Measurements from ENCODE around the gene MAGI1. TPM values are rescaled to one million over a fixed set of nuclear protein-coding genes. Genes with fewer than 3 reads are reported as not detected.

The MAGI1 gene
- polyA plus RNA-seq, 1 donor: 14.9 TPM

DNA sequence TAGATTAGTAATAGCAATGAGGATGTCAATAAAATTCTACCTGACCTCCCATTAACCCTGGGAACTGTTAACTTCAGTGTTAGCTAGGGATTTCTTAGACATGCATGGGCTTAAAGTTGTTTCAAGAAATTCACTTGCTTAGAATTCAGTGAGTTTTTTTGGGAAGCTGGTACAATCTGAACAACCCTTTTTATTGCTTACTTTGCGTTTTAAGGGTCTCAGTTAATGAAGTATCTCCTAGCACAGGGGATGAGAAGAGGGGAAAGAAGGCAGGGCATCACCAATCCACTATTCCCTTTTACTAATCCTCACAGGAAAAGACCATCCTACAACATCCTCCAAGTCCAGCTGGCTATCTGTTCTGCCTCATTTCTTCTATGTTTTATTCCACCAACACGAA, 334.9 kb downstream of the MAGI1 start:
- DNase-seq: no peak

DNA sequence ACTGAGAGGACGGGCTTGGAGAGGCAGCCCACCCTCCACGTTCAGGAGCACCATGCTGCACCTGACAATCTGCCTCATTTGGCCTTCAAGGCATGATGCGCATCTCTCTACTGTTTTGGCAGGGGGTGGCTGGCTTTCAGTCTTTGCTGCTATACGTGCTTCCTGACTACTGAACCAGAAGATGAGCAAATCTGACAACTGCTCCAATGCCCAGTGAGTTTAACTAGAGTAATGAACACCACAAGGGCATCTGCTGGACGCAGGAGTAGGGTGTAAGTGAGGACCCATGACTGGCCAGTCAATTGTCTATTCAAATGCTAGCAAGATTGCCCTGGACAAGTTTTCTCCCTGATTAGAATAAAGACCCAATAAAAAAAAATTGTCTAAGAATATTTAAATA, 335.7 kb downstream of the MAGI1 start:
- DNase-seq: no peak

DNA sequence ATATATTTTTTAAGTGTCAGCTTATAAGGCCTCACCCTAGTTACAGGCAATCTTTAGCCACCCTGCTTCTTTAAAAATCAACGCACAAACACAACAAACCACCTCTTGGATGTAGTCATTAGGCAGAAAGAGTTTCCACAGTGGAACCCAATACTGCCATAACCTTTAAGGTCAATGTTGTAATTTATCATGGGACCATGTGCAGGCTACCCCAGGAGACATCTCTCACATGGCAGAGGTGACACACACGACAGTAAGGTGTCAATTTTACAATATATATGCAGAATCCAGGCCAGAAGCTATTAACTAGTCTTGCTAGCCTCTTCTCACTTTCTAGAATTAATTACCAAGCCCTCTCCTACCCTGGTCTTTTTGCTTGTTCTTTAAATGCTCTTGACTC, 336.5 kb downstream of the MAGI1 start:
- no peak for DNase-seq

DNA sequence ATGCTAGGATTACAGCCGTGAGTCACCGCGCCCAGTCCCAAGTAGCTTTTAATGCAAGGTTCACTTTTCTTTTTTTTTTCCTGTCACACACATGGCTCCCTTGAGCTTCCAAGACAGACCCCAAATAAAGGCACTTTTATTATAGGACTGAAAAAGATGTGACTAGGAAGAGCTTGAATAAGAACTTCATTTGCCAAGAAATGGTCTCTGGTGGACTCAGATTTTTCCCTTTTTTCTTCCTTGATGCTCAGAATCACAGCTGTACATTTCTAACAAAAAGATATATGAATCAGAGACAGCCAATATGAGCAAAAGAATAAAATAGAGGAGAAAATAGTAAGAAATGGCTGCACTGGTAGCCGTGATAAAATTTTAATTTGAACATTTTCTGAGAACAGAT, 337.2 kb downstream of the MAGI1 start:
- DNase-seq: peak; percentile 19

DNA sequence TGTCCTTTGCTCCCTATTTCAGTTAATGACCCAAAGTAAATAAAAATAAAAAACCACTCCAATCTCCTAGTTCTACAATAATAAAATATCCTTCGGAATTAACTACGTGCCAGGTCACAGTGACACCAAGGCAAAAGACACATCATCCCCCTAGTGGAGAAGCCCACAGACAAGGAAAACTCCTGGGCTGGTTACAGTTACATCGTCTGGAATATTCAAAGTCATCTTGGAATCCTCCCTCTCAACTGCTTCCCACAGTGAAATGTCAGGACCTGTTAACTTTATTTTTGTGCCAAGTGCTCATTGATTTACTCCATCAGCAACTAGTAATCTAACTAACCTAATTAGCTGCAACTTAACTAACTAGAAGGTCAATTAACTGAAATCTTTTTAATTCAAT, 349.3 kb downstream of the MAGI1 start:
- DNase-seq: no peak

DNA sequence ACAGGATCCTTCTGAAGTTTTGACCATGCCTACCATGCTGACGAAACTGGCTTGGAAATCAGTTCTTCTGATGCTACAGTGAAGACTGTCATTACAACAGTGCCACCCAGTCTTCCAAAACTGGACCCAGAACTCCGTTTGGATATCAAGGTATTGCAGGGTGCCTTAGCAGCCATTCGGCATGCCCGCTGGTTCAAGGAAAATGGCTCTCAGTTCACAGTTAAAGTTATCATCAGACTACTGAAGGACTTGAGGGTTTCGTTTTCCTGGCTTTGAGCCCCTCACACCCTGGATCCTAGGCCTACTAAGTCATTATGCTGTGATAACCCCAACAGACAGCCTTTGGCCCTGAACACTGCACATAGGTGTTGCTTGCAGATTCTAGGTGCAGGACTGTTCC, 351.0 kb downstream of the MAGI1 start:
- no peak for DNase-seq

DNA sequence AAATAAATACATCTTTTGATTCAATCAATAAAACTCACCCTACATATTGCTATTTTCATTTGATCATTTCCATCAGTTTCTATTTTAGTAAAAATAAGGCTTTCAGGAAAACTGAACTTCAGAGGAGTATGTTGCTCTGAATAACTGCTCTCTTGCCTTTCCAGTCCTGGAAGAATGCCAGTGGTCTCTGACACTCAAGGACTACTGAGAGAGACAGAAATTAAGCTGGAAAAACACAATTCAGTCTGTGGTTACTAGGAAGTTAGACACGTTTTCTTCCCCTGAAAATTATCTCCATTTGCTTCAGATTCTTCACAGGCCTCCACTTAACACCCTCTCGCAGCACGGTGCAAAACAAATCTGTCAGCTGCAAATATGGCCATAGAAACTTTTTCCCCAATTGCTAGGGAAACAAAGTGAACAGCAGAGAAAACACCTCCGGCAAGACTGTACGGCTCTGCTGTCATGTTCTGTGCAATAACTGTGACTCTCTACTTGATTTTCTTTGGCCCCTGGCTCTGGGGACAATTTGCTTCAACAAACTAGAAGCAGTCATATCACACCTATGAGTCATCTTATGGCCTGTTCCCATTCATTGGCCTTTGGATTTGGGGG, 353.0 kb downstream of the MAGI1 start:
- peak; percentile 35 for DNase-seq

DNA sequence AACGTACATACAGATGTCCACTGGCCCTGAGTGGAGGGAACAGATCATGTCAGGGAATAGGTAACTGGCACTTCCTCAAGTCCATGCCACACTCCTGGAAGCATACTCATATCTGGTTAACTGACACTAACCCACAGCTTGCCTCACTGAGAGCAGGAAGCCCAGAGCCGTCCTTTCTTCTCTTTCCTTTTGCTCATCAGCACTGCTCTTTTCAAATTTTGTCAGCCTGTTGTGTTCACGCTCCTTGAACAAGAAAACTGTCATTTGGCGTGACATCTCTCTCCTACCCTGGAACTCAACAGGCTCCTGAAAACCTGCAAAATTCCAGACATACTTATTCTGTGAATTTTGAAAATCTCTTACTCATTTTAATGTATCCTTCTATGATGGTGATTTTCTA, 360.2 kb downstream of the MAGI1 start:
- no peak for DNase-seq

DNA sequence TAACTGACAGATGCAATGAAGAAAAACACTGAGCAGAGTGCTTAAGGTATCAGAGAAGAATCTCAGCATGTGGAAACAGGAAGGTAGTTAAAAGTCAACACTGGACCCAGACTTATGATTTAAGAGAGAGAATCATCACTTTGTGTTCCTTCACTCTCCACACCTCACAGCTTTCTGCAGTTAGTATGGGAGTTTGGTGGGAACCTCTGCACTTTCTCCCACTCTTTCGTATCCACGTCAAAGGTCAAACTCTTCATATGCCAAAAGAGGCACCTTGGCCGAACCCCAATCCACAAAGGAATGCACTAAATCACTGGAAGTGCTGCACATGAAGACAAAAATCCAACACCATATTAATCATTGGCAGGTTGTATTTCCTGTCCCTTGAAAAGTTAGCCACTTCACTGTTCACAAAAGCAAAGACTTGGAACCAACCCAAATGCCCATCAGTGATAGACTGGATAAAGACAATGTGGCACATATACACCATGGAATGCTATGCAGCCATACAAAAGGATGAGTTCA, 361.2 kb downstream of the MAGI1 start:
- no peak for DNase-seq

DNA sequence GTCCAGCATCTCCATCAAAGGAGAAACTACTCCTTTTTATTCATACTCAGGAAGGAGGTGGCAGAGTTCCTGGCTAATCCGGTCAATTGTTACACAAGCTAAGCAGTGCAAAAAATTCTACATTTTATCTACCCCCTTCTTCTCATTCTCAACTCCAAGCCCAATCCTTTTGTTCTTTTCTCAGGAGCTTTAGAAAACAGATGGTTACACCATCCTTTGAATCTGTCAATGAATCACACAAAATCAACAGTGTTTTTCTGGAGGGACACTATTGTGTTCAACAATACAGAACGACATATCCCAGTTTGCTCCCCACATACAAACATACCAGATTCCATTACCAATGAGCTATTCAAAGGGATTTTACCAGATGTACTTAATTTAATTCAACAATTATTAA, 362.1 kb downstream of the MAGI1 start:
- no peak for DNase-seq

DNA sequence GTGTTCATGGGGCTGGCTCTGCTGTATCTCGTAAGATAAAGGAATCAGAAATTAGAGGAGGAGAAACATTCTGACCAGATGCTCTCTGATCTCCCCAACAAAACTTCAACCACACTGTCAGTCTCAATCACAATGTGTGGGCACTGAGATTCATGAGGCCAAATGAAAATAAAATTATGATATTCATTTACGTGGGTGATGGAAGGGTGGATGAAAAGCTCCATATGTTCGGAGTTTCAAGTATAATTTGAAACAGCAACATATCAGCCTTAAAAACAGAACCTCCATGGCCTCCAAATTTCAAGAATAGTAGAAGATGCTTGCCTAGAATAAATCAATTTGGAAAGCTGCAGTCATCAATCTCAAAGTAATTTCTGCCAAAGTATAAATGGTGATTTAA, 363.7 kb downstream of the MAGI1 start:
- no peak for DNase-seq

DNA sequence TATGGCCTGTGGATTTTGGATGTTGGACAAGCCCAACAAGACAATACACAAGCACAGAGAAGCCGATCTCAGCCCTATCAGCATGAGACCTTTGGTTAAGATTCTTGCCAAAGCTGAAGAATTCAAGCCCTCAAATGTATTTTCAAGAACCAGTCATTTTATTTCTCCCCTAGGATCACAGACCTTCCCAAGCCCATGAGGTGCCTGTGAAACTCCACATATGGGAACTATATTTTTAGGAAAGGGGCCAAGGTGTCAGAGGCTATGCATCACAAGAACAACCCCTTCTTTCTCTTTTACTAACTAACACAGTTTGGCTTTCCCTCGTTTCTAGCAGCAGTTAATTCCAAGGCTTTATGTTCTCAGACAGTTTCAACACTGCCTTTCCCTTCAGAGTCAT, 364.5 kb downstream of the MAGI1 start:
- no peak for DNase-seq

DNA sequence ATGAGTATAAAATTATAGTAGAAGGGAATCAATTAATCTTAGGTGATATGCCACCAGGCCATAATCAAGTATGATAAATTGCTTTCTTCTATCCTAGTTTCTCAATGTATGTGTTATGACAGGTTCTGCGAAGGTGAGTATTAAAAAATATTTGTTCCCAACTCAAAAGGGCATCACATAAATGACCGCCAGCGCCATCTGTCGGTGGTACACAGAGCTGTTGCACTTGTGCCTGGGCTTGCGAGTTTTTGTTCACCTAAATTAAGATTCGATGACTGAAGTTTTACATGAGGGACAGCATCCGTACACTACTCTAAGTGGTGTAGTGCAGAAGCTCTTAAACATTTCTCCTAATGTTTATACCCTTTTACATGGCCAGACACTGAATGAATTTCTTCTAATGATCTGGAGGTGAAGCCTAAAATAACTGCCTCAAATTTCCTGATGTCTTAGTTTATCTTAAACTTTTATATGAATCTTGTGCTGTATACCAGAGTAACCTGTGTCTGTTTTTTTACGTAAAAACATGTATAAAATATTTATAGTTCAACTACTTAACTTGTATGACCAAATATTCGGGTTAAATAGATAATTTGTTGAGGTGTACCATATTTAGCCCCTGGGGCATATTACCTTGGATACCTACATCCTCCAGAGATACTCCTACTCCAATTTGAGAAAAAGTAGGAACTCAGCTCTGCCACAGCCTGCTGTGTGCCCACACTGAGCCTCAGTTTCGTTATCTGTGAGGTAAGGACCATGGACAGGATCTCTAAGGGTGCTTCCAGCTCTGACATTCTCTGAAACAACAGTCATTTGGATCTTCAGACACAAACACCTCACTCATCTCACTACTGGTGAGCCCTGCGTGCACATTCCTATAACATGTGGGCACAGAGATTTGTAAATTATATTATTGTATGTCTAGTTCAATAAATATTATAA, 365.6 kb downstream of the MAGI1 start:
- no peak for DNase-seq

DNA sequence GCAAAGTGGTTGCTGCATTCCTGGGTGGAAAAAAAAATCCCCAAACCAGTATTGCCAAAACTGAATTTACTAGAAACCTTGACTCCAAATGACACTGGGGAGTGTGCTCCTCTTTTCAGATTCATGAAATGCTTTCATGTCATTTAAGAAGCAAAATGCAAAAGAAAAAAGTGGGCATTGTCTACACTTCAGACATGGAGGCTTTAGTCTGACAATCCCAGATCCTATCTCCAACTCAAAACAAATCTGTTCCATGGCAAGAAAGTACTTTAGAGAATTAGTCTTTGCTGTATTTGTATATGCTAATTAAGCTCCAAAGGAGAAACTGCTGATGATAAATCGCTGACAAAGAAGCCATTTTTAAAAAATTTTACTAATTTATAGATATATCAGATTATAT, 366.7 kb downstream of the MAGI1 start:
- no peak for DNase-seq

DNA sequence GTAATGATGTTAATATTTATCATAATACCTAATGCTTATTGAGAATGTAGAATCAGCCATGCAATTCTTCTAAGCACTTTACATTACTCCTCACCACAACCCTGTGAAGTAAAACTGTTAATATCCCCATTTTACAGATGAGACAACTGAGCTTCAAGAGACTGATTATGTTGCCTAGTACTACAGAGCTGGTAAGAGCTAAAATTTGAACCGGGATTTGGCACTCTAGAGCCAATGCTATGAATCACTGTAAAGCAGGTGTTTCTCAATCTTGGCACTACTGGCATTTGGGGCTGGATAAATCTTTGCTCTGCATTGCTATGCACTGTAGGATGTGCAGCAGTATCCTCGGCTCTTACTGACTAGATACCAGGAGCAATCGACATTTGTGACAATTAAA, 367.7 kb downstream of the MAGI1 start:
- no peak for DNase-seq

DNA sequence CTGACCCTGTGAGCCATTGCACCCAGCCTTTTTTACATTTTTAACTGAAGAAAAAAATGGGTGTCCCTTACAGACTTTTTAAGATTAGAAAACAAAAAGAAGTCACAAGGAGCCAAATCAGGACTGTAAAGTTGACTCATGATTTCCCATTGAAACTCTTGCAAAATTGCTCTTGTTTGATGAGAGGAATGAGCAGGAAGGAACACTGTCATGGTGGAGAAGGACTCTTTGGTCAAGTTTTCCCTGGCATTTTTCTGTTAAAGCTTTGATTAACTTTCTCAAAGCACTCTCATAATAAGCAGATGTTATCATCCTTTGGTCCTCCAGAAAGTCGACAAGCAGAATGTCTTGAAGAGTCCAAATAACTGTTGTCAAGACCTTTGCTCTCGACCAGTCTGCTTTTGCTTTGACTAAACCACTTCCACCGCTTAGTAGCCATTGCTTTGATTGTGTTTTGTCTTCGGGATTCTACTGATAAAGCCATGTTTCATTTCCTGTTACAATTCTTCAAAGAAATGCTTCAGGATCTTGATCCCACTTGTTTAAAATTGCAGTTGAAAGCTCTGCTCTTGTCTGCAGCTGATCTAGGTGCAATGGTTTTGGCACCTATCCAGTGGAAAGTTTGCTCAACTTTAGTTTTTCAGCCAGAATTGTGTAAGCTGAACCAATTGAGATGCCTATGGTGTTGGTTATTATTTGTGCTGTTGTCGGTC, 369.4 kb downstream of the MAGI1 start:
- no peak for DNase-seq

DNA sequence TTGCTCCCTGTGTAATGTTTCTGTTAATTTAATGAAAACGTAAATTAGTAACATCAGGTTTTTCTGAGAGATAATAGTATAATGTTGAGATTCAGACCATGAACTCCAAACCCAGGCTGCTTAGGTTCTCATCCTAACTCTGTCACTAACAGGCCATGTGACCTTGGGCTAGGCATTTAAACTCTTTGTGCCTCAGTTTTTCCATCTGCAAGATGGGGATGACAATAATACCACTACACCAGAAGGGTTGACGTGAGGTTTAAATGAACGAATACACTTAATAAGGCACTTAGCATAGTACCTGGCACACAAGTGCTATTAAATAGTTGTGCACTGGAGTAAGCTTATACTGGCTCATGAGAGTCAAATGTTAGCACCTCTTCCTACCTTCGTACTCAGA, 370.8 kb downstream of the MAGI1 start:
- DNase-seq: no peak

DNA sequence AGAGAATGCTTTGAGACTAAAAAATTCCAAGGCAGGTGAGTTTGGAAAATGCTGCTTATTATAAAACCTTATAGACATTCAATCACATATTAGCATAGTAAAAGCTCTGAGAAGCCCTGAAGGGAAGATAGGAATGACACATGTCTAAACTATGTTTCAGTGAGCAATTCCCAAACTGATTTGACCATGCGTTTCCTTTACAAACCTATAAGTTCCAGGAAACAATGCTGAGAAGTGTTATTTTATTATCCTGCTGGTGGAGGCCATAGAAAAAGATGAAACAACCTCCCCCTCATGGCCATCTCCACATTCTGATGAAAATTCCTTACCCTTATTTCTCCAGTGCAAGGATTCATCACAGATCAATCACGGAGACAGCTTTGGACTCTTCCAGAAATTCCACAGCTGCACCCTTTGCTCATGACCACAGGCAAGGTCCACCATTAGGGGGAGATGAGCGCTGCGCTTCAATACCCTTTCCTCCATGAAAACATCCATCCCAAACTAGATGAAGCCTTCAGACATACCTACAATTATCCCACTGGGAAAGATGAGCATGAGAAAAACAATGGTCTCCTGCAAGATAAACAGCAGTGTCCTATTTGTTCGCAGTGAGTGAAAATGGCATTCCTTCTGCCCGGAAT, 372.1 kb downstream of the MAGI1 start:
- DNase-seq: no peak

DNA sequence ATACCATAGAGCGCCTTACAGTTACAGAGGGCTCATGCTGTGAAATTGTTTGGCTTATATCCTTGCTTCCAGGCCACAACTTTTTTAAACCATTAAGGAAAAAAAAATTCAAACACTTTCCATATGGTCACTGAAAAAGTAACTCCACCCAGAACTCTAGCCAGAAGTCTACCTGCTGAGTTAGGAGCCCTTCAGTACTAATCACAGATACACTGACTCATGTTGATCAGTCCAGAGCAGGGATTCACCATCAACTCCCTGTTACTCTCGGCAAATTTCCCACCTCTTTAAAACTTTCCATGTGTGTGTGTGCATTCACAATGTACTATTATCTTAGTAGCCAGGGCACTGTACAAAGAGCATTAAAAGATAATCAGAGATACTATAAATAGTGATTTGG, 372.8 kb downstream of the MAGI1 start:
- DNase-seq: no peak

DNA sequence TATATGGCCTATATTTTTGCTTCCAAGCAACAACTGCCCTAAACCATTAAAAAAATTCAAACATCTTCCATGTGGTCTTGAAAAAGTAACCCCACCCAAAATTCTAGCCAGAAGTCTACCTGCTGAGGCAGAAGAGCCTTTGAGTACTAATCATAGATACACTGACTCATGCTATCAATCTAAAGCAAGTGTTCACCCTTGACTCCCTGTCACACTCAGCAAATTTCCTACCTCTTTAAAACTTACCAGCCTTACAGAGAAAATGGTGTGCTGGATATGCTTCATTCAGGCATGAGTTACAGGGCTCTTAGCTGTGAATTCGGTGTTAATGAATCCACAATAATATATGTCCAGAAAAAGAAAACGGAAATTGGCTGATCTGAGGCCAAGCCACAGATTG, 373.8 kb downstream of the MAGI1 start:
- no peak for DNase-seq

DNA sequence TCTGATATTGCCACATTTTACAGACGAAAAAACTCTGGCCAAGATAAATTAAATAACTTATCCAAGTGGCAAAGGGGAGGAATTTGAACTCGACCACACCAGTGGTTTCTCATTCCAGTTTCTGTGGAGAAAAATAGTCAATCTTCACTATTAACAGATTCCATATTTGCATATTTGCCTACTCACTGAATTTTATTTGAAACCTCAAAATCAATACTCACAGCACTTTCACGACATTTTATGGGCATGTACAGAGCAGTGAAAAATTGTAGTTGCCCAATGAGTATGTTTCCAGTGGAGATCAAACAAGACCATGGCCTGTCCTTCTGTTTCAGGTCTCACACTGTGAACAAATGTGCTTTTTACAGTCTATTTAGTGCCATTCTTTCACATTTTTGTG, 374.3 kb downstream of the MAGI1 start:
- DNase-seq: no peak

DNA sequence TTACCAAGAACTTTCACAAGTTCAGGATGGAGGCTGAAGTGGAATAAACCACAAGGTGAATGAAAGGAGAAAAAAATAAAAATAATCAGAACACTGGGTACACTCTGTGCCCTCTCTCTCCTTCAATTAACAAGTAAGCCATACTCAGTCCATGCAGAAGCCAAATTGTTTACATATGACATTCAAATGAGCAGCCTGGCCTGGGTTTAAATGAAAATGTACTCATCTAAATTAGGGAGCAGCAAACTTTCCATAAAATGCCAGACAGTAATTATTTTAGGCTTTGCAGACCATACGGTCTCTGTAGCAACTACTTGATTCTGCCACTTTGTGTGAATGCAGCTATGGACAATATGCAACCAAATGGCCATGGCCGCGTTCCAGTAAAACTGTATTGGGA, 376.6 kb downstream of the MAGI1 start:
- DNase-seq: no peak

Data from hindlimb muscle (tissue), 1 donor.